WTC11 (cell line): ENCODE measurements around the gene CPHXL. TPM values are rescaled to one million over a fixed set of nuclear protein-coding genes. Genes with fewer than 3 reads are reported as not detected.

Experiments
- ATAC-seq: fragments of 200-7000 bp; cut with Tn5 transposase; 2 replicates; pipeline ENCODE4 v1.10.0; 2021; ENCODE audit warnings: mild to moderate bottlenecking, moderate library complexity
- CTCF ChIA-PET: fragments of 300-600 bp; sonication (Branson Sonifier 250); formaldehyde crosslinking; loops from one replicate; lab custom pipeline; 2021; ENCODE audit warnings: antibody characterized with exemption; lab: Charles Lee
- POLR2A ChIA-PET: fragments of 350-600 bp; sonication (Branson Sonifier 250); formaldehyde crosslinking; loops from one replicate; lab custom pipeline; 2021; ENCODE audit warnings: antibody characterized with exemption; lab: Charles Lee
- DNase-seq: peaks from one replicate; pipeline ENCODE4 v3.0.0; 2021; ENCODE audit warnings: low spot score
- H3K27ac Mint-ChIP-seq: 2 replicates; pipeline ENCODE4 v1.8.0; 2021; ENCODE audit warnings: mixed read lengths
- H3K27me3 Mint-ChIP-seq: 2 replicates; pipeline ENCODE4 v1.8.0; 2021; ENCODE audit warnings: low read depth, mild to moderate bottlenecking, moderate library complexity, mixed read lengths
- H3K36me3 Mint-ChIP-seq: 2 replicates; pipeline ENCODE4 v1.8.0; 2021; ENCODE audit warnings: mixed read lengths
- H3K4me1 Mint-ChIP-seq: 2 replicates; pipeline ENCODE4 v1.8.0; 2022; ENCODE audit warnings: mixed read lengths
- H3K4me3 Mint-ChIP-seq: 2 replicates; pipeline ENCODE4 v1.8.0; 2021; ENCODE audit warnings: mild to moderate bottlenecking, moderate library complexity, mixed read lengths
- H3K9me3 Mint-ChIP-seq: 2 replicates; pipeline ENCODE4 v1.8.0; 2021; ENCODE audit warnings: mixed read lengths
- ATF1 ChIP-seq: sonication (generic); formaldehyde crosslinking; IDR thresholded peaks from 2 replicates; pipeline ENCODE4 v1.8.1; 2023; ENCODE audit warnings: mild to moderate bottlenecking, moderate library complexity, missing genetic modification reagents
- EMX1 ChIP-seq: fragments of 250-450 bp; sonication (Bioruptor Pico); IDR thresholded peaks from 2 replicates; pipeline ENCODE4 v1.8.0; 2021; ENCODE audit warnings: mild to moderate bottlenecking
- ETV6 ChIP-seq: sonication (generic); formaldehyde crosslinking; IDR thresholded peaks from 2 replicates; pipeline ENCODE4 v1.8.1; 2022; ENCODE audit warnings: mild to moderate bottlenecking, missing genetic modification reagents
- FOXJ3 ChIP-seq: sonication (generic); formaldehyde crosslinking; IDR thresholded peaks from 2 replicates; pipeline ENCODE4 v1.9.0; 2021; ENCODE audit warnings: missing genetic modification reagents, mild to moderate bottlenecking, borderline replicate concordance
- GRHL2 ChIP-seq: fragments of 250-450 bp; sonication (Bioruptor Pico); IDR thresholded peaks from 2 replicates; pipeline ENCODE4 v1.8.0; 2022; ENCODE audit warnings: mild to moderate bottlenecking, moderate library complexity; ENCODE audit not compliant: insufficient replicate concordance, severe bottlenecking
- JAZF1 ChIP-seq: fragments of 250-450 bp; sonication (Bioruptor Pico); IDR thresholded peaks from 2 replicates; pipeline ENCODE4 v1.9.0; 2021; ENCODE audit warnings: moderate library complexity, mild to moderate bottlenecking, inconsistent platforms
- JUN ChIP-seq: sonication (generic); formaldehyde crosslinking; IDR thresholded peaks from 2 replicates; pipeline ENCODE4 v1.8.0; 2023; ENCODE audit warnings: mild to moderate bottlenecking, missing genetic modification reagents
- NFATC4 ChIP-seq: fragments of 250-450 bp; sonication (Bioruptor Pico); IDR thresholded peaks from 2 replicates; pipeline ENCODE4 v1.9.0; 2021; ENCODE audit warnings: mild to moderate bottlenecking
- NR2C2 ChIP-seq: sonication (generic); formaldehyde crosslinking; IDR thresholded peaks from 2 replicates; pipeline ENCODE4 v1.8.0; 2022; ENCODE audit warnings: mild to moderate bottlenecking, missing genetic modification reagents
- SMAD4 ChIP-seq: sonication (generic); formaldehyde crosslinking; IDR thresholded peaks from 2 replicates; pipeline ENCODE4 v1.8.0; 2022; ENCODE audit warnings: mild to moderate bottlenecking, missing genetic modification reagents
- SOX15 ChIP-seq: fragments of 250-450 bp; sonication (Bioruptor Pico); IDR thresholded peaks from 2 replicates; pipeline ENCODE4 v1.9.0; 2021; ENCODE audit warnings: mild to moderate bottlenecking
- SP1 ChIP-seq: sonication (generic); formaldehyde crosslinking; conservative IDR thresholded peaks from 2 replicates; pipeline ENCODE4 v1.8.1; 2022; ENCODE audit warnings: missing genetic modification reagents
- TCF7 ChIP-seq: sonication (generic); formaldehyde crosslinking; IDR thresholded peaks from 2 replicates; pipeline ENCODE4 v1.8.0; 2022; ENCODE audit warnings: mild to moderate bottlenecking, low read depth, missing genetic modification reagents, moderate library complexity
- TEAD1 ChIP-seq: sonication (generic); formaldehyde crosslinking; IDR thresholded peaks from 2 replicates; pipeline ENCODE4 v1.8.0; 2022; ENCODE audit warnings: mild to moderate bottlenecking, missing genetic modification reagents
- ZNF263 ChIP-seq: sonication (generic); formaldehyde crosslinking; IDR thresholded peaks from 2 replicates; pipeline ENCODE4 v1.8.1; 2022; ENCODE audit warnings: low read depth, mild to moderate bottlenecking, moderate library complexity, missing genetic modification reagents
- ZNF317 ChIP-seq: sonication (generic); formaldehyde crosslinking; IDR thresholded peaks from 2 replicates; pipeline ENCODE4 v1.8.1; 2023; ENCODE audit warnings: low read depth, mild to moderate bottlenecking, moderate library complexity, missing genetic modification reagents, borderline replicate concordance
- ZNF423 ChIP-seq: fragments of 250-450 bp; sonication (Bioruptor Pico); IDR thresholded peaks from 2 replicates; pipeline ENCODE4 v2.1.2; 2022; ENCODE audit warnings: mild to moderate bottlenecking, moderate library complexity
- total RNA-seq: library from RNA; stranded (reverse); gene quantifications from 3 replicates; pipeline ENCODE4 v1.2.3, GENCODE V29; 2021
- TF ChIP-seq, protein P1 (sequence below): sonication (generic); formaldehyde crosslinking; IDR thresholded peaks from 2 replicates; pipeline ENCODE4 v1.8.1; 2023; ENCODE audit warnings: mild to moderate bottlenecking, missing genetic modification reagents
- TF ChIP-seq, protein P2 (sequence below): sonication (generic); formaldehyde crosslinking; IDR thresholded peaks from 2 replicates; pipeline ENCODE4 v1.8.1; 2022; ENCODE audit warnings: low read depth, mild to moderate bottlenecking, moderate library complexity, missing genetic modification reagents, borderline replicate concordance
- TF ChIP-seq, protein P3 (sequence below): fragments of 250-450 bp; sonication (Bioruptor Pico); conservative IDR thresholded peaks from 2 replicates; pipeline ENCODE4 v1.9.0; 2021; ENCODE audit warnings: mild to moderate bottlenecking
- TF ChIP-seq, protein P4 (sequence below): fragments of 250-450 bp; sonication (Bioruptor Pico); IDR thresholded peaks from 2 replicates; pipeline ENCODE4 v1.9.0; 2021; ENCODE audit warnings: mild to moderate bottlenecking
- TF ChIP-seq, protein P5 (sequence below): fragments of 250-450 bp; sonication (Bioruptor Pico); IDR thresholded peaks from 2 replicates; pipeline ENCODE4 v2.1.2; 2022; ENCODE audit warnings: mild to moderate bottlenecking, moderate library complexity
- TF ChIP-seq, protein P6 (sequence below): sonication (generic); formaldehyde crosslinking; conservative IDR thresholded peaks from 2 replicates; pipeline ENCODE4 v1.8.1; 2022; ENCODE audit warnings: mild to moderate bottlenecking, missing genetic modification reagents
- TF ChIP-seq, protein P7 (sequence below): sonication (generic); formaldehyde crosslinking; IDR thresholded peaks from 2 replicates; pipeline ENCODE4 v1.8.0; 2022; ENCODE audit warnings: mild to moderate bottlenecking, missing genetic modification reagents
- TF ChIP-seq, protein P8 (sequence below): sonication (generic); formaldehyde crosslinking; IDR thresholded peaks from 2 replicates; pipeline ENCODE4 v1.8.1; 2022; ENCODE audit warnings: mild to moderate bottlenecking, missing genetic modification reagents, moderate library complexity, borderline replicate concordance
- TF ChIP-seq, protein P9 (sequence below): sonication (generic); formaldehyde crosslinking; IDR thresholded peaks from 2 replicates; pipeline ENCODE4 v1.8.0; 2023; ENCODE audit warnings: mild to moderate bottlenecking, missing genetic modification reagents

Gene CPHXL
- total RNA-seq, 1 experiment from 2014 or later: not detected

DNA sequence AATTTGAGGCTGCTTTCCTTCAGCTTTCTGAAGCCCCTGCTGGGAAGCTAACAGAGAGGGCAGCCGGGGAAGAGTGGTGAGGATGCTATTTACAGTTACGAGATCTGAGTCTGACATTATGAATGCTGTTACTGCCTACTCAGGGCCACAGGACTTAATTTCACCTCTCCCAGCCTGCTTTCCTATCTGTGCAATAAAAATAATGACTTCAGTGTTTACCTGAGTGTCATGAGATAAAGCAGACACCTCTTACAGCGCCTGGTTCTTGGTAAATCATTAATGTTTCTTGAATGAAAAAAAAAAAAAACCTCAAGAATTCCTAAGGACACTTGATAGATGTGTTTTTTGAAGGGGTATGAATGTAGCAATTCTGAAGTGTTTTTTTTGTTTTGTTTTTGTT is 24.2 kb upstream of the CPHXL start:
- H3K4me3 Mint-ChIP-seq: no peak overlapping the region
- peaks cover 17% of the 10 kb centered on the region for H3K27me3 Mint-ChIP-seq
- H3K9me3 Mint-ChIP-seq: peaks cover 86% of the 10 kb centered on the region
- H3K36me3 Mint-ChIP-seq: peaks cover 22% of the 10 kb centered on the region
- TF ChIP-seq, protein P1, sequence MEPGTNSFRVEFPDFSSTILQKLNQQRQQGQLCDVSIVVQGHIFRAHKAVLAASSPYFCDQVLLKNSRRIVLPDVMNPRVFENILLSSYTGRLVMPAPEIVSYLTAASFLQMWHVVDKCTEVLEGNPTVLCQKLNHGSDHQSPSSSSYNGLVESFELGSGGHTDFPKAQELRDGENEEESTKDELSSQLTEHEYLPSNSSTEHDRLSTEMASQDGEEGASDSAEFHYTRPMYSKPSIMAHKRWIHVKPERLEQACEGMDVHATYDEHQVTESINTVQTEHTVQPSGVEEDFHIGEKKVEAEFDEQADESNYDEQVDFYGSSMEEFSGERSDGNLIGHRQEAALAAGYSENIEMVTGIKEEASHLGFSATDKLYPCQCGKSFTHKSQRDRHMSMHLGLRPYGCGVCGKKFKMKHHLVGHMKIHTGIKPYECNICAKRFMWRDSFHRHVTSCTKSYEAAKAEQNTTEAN (CRISPR knock-in tag): no peak
- TF ChIP-seq EMX1 (CRISPR knock-in tag) (no peak), SP1 (no peak), GRHL2 (CRISPR knock-in tag) (no peak), NR2C2 (CRISPR knock-in tag) (no peak), SOX15 (CRISPR knock-in tag) (no peak), JAZF1 (CRISPR knock-in tag) (no peak), SMAD4 (CRISPR knock-in tag) (no peak), ATF1 (CRISPR knock-in tag) (no peak), TEAD1 (CRISPR knock-in tag) (no peak), JUN (no peak)
- TF ChIP-seq, protein P2, sequence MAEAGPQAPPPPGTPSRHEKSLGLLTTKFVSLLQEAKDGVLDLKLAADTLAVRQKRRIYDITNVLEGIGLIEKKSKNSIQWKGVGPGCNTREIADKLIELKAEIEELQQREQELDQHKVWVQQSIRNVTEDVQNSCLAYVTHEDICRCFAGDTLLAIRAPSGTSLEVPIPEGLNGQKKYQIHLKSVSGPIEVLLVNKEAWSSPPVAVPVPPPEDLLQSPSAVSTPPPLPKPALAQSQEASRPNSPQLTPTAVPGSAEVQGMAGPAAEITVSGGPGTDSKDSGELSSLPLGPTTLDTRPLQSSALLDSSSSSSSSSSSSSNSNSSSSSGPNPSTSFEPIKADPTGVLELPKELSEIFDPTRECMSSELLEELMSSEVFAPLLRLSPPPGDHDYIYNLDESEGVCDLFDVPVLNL (CRISPR knock-in tag): no peak
- TF ChIP-seq, protein P3, sequence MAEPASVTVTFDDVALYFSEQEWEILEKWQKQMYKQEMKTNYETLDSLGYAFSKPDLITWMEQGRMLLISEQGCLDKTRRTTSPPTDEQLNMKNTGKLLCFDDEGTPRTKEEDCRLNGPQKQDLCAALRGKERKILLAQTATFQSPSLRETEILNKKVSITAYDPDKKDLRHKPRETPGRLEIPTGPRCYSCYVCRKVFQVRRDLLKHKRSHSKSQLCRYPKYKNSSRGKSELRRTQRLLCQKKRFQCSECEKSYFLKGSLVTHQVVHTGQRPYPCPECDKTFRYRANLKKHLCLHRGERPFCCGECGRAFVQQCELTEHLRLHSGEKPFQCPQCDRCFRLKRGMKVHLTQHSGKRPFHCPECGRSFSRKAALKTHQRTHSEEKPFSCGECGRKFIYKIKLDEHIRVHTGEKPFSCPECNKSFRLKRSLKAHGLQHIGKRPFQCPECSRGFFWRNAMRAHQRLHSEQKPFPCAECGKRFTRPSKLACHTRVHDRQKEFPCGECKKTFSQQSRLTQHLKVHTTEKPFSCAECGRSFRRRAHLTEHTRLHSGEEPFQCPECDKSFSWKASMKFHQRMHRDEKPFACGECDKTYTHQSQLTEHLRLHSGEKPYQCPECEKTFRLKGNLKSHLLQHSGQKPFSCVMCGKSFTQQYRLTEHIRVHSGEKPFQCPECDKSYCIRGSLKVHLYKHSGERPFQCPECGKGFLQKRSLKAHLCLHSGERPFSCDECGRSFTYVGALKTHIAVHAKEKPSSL (CRISPR knock-in tag): no peak
- TF ChIP-seq, protein P4, sequence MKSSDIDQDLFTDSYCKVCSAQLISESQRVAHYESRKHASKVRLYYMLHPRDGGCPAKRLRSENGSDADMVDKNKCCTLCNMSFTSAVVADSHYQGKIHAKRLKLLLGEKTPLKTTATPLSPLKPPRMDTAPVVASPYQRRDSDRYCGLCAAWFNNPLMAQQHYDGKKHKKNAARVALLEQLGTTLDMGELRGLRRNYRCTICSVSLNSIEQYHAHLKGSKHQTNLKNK (CRISPR knock-in tag): no peak
- TF ChIP-seq, all 79 proteins: peak for 0
- ATAC-seq (no peak), DNase-seq (no peak)
- ChIA-PET POLR2A (no interaction called here), CTCF (no interaction called here)
- Mint-ChIP-seq H3K4me1 (no peaks in the 10 kb centered on the region), H3K27ac (no peak overlapping the region)

DNA sequence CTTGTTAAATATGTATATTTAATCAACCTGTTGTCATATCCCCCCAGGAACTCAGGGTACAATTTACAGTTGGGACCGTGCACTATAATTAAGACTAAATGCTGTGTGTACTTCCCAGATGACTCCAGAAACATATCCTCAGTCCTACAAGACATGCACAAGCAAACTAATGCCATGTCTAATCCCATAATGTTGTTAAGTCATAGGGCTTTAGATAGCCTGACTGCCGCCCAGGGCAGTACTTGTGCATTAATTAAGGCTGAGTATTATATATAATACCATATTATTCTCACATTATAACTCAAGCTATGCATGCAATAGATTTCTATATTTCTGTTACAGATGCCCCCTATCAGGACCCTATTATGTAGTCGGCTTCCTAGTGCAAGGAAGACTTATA is 20.1 kb upstream of the CPHXL start:
- H3K36me3 Mint-ChIP-seq: peaks cover 49% of the 10 kb centered on the region
- ChIA-PET POLR2A (interaction anchor here (0.6 kb wide), 1 partner anchor 15 kb away, joined by 4 read pairs; no protein-coding TSS in a partner anchor), CTCF (no interaction called here)
- peaks cover 17% of the 10 kb centered on the region for H3K27me3 Mint-ChIP-seq
- H3K4me3 Mint-ChIP-seq: no peak overlapping the region
- H3K4me1 Mint-ChIP-seq: no peaks in the 10 kb centered on the region
- ATAC-seq (no peak), DNase-seq (no peak)
- peaks cover 88% of the 10 kb centered on the region for H3K9me3 Mint-ChIP-seq
- no peak overlapping the region for H3K27ac Mint-ChIP-seq
- TF ChIP-seq, protein P5, sequence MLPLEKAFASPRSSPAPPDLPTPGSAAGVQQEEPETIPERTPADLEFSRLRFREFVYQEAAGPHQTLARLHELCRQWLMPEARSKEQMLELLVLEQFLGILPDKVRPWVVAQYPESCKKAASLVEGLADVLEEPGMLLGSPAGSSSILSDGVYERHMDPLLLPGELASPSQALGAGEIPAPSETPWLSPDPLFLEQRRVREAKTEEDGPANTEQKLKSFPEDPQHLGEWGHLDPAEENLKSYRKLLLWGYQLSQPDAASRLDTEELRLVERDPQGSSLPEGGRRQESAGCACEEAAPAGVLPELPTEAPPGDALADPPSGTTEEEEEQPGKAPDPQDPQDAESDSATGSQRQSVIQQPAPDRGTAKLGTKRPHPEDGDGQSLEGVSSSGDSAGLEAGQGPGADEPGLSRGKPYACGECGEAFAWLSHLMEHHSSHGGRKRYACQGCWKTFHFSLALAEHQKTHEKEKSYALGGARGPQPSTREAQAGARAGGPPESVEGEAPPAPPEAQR (CRISPR knock-in tag): no peak
- TF ChIP-seq JUN: no peak
- no peak for TF ChIP-seq FOXJ3 (CRISPR knock-in tag)
- TF ChIP-seq, protein P6, sequence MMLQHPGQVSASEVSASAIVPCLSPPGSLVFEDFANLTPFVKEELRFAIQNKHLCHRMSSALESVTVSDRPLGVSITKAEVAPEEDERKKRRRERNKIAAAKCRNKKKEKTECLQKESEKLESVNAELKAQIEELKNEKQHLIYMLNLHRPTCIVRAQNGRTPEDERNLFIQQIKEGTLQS (CRISPR knock-in tag): no peak
- no peak for TF ChIP-seq ATF1 (CRISPR knock-in tag)
- TF ChIP-seq ZNF423: no peak
- TF ChIP-seq ZNF263 (CRISPR knock-in tag): no peak
- no peak for TF ChIP-seq TCF7 (CRISPR knock-in tag)
- TF ChIP-seq, protein P7, sequence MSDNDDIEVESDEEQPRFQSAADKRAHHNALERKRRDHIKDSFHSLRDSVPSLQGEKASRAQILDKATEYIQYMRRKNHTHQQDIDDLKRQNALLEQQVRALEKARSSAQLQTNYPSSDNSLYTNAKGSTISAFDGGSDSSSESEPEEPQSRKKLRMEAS: no peak
- no peak for TF ChIP-seq ETV6 (CRISPR knock-in tag)
- no peak for TF ChIP-seq ZNF317
- TF ChIP-seq, protein P8, sequence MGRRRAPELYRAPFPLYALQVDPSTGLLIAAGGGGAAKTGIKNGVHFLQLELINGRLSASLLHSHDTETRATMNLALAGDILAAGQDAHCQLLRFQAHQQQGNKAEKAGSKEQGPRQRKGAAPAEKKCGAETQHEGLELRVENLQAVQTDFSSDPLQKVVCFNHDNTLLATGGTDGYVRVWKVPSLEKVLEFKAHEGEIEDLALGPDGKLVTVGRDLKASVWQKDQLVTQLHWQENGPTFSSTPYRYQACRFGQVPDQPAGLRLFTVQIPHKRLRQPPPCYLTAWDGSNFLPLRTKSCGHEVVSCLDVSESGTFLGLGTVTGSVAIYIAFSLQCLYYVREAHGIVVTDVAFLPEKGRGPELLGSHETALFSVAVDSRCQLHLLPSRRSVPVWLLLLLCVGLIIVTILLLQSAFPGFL (CRISPR knock-in tag): no peak
- no peak for TF ChIP-seq NFATC4 (CRISPR knock-in tag)
- TF ChIP-seq, protein P9, sequence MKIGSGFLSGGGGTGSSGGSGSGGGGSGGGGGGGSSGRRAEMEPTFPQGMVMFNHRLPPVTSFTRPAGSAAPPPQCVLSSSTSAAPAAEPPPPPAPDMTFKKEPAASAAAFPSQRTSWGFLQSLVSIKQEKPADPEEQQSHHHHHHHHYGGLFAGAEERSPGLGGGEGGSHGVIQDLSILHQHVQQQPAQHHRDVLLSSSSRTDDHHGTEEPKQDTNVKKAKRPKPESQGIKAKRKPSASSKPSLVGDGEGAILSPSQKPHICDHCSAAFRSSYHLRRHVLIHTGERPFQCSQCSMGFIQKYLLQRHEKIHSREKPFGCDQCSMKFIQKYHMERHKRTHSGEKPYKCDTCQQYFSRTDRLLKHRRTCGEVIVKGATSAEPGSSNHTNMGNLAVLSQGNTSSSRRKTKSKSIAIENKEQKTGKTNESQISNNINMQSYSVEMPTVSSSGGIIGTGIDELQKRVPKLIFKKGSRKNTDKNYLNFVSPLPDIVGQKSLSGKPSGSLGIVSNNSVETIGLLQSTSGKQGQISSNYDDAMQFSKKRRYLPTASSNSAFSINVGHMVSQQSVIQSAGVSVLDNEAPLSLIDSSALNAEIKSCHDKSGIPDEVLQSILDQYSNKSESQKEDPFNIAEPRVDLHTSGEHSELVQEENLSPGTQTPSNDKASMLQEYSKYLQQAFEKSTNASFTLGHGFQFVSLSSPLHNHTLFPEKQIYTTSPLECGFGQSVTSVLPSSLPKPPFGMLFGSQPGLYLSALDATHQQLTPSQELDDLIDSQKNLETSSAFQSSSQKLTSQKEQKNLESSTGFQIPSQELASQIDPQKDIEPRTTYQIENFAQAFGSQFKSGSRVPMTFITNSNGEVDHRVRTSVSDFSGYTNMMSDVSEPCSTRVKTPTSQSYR (CRISPR knock-in tag): no peak
